Measurements from ENCODE around the gene HNRNPA0.

Gene HNRNPA0

DNA sequence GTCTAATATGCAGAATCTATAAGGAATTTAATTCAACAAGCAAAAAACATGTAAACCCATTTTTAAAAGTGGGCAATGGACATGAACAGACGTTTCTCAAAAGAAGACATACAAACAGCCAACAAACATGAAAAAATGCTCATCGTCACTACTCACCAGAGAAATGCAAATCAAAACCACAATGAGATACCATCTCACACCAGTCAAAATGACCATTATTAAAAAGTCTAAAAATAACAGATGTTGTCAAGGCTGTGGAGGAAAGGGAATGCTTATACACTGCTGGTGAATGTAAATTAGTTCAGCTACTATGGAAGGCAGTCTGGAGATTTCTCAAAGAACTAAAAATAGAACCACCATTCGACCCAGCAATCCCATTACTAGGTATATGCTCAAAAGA lies 15.2 kb downstream of the HNRNPA0 start:
- TF ChIP-seq, protein P1, sequence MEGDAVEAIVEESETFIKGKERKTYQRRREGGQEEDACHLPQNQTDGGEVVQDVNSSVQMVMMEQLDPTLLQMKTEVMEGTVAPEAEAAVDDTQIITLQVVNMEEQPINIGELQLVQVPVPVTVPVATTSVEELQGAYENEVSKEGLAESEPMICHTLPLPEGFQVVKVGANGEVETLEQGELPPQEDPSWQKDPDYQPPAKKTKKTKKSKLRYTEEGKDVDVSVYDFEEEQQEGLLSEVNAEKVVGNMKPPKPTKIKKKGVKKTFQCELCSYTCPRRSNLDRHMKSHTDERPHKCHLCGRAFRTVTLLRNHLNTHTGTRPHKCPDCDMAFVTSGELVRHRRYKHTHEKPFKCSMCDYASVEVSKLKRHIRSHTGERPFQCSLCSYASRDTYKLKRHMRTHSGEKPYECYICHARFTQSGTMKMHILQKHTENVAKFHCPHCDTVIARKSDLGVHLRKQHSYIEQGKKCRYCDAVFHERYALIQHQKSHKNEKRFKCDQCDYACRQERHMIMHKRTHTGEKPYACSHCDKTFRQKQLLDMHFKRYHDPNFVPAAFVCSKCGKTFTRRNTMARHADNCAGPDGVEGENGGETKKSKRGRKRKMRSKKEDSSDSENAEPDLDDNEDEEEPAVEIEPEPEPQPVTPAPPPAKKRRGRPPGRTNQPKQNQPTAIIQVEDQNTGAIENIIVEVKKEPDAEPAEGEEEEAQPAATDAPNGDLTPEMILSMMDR (IDR thresholded peaks at IDR 0.05; ENCODE audit: insufficient read depth, low read length, missing control alignments): no peak
- no peak for DNase-seq (ENCODE audit: low read depth, low spot score)
- POLR2A ChIA-PET: no interaction called here
- no peak overlapping the region for H3K4me3 ChIP-seq (ENCODE audit: low read depth, low read length)
- CTCF ChIA-PET: interaction anchor here (1.4 to 22.5 kb wide), 4 partner anchors 10 to 108 kb away, joined by 3 to 748 read pairs (median 424); no protein-coding TSS in a partner anchor

GRCh38 chr5:137737349-137738131 lies 16.6 kb downstream of the HNRNPA0 start:
- TF ChIP-seq, protein P1 (IDR thresholded peaks at IDR 0.05; ENCODE audit: insufficient read depth, low read length, missing control alignments): no peak
- ChIA-PET CTCF (interaction anchor here (10.5 to 22.5 kb wide), 3 partner anchors 12 to 106 kb away, joined by 111 to 748 read pairs (median 738); no protein-coding TSS in a partner anchor), POLR2A (no interaction called here)
- no peak for DNase-seq (ENCODE audit: low read depth, low spot score)
- no peak overlapping the region for H3K4me3 ChIP-seq (ENCODE audit: low read depth, low read length)

- ChIA-PET POLR2A (no interaction called here), CTCF (interaction anchor here (1.2 to 22.5 kb wide), 4 partner anchors 10 to 105 kb away, joined by 3 to 748 read pairs (median 424); no protein-coding TSS in a partner anchor)
- DNase-seq (ENCODE audit: low read depth, low spot score): no peak
- no peak overlapping the region for H3K4me3 ChIP-seq (ENCODE audit: low read depth, low read length)
- TF ChIP-seq, protein P1 (IDR thresholded peaks at IDR 0.05; ENCODE audit: insufficient read depth, low read length, missing control alignments): no peak
These were observed 17.7 kb downstream of the HNRNPA0 start for GRCh38 chr5:137736496-137736895.

- TF ChIP-seq, protein P1 (IDR thresholded peaks at IDR 0.05; ENCODE audit: insufficient read depth, low read length, missing control alignments): peak; percentile 12
- no peak for DNase-seq (ENCODE audit: low read depth, low spot score)
- CTCF ChIA-PET: interaction anchor here (0.7 to 22.5 kb wide), 5 partner anchors 8 to 104 kb away, joined by 3 to 748 read pairs (median 111); no protein-coding TSS in a partner anchor
- H3K4me3 ChIP-seq (ENCODE audit: low read depth, low read length): peak within 1 kb of the TSS; percentile 63
- POLR2A ChIA-PET: no interaction called here
These were observed 18.4 kb downstream of the HNRNPA0 start, which contains the start of gene KLHL3 for GRCh38 chr5:137735555-137736284. Gene KLHL3, minus strand, starts transcription at chr5:137736089. Its CDS starts 443 bp downstream, at chr5:137735646.

DNA sequence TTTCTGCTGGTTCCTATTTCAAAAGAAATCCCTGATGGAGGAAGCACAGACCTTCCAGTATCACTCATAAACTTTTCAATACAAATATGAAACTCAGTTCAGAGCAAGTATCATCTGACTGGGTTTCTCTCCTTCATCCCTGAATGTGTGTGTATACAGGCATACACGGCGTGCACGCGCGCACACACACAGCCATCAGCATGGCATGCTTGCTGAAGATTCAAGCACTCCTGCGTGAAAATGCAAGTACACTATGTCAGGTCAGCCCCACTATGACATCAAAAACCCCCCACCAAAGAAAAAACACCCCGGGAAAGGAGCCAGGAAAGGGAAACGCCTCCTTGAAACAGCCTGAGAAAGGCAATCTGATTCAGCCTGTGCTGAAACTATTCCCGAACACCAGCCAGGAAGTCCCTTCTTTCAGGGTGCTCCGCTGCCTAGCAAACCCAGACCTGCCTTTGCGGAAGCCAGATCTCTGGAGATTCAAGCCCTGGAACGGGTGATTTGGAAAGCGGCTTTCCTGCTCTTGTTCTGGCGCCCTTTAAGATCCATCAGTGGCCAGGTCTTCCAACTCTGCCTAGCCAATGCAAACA lies 19.1 kb downstream of the HNRNPA0 start:
- DNase-seq (ENCODE audit: low read depth, low spot score): no peak
- peak overlapping the region; percentile 63 for H3K4me3 ChIP-seq (ENCODE audit: low read depth, low read length)
- TF ChIP-seq, protein P1 (IDR thresholded peaks at IDR 0.05; ENCODE audit: insufficient read depth, low read length, missing control alignments): no peak
- ChIA-PET CTCF (interaction anchor here (0.7 to 22.5 kb wide), 5 partner anchors 8 to 104 kb away, joined by 4 to 748 read pairs (median 111); no protein-coding TSS in a partner anchor), POLR2A (no interaction called here)

Measured in AG04449 (cell line).